Lung microvascular endothelial cell (primary cell): Measurements from ENCODE around the gene C1orf185. TPM values are rescaled to one million over a fixed set of nuclear protein-coding genes. Genes with fewer than 3 reads are reported as not detected.
"Not testable (repeated sequence)": the region's sequence is repeated elsewhere in the genome, so short reads cannot be mapped to it uniquely, and the experiment has no call there.

ENCODE experiments used
- DNase-seq, 2 donors: peaks; one replicate each; pipeline versions ENCODE4 v3.0.0 to v3.0.0-alpha.2; 2010; ENCODE audit warnings: low read depth in 2 of 2
- total RNA-seq: library from RNA; depleted of rRNA; stranded (reverse); fragments of >200 nt; gene quantifications from 2 replicates; pipeline ENCODE4 v1.2.1, GENCODE V29; 2014

C1orf185 gene
- total RNA-seq, 1 donor from 2014 or later = not detected

DNA sequence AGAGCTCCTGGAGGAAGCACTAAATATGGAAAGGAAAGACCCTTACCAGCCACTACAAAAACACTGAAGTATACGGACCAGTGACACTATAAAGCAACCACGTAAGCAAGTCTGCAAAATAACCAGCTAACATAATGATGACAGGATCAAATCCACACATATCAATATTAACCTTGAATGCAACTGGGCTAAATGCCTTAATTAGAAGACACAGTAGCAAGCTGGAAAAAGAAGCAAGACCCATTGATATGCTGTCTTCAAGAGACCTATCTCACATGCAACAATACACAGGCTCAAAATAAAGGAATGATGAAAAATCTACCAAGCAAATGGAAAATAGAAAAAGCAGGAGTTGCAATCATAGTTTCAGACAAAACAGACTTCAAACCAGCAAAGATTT is 31.0 kb downstream of the C1orf185 start:
- DNase-seq = no peak

- DNase-seq = not testable (repeated sequence)
Observed at GRCh38 chr1:51137696-51138095, 35.7 kb downstream of the C1orf185 start.

GRCh38 chr1:51139474-51139873 is 37.4 kb downstream of the C1orf185 start:
- peak in 1 of 2 donors; percentile 3 for DNase-seq

- no peak for DNase-seq
Observed at GRCh38 chr1:51147394-51147793, 45.4 kb downstream of the C1orf185 start.

GRCh38 chr1:51154776-51155175 is 52.7 kb downstream of the C1orf185 start:
- DNase-seq = no peak

GRCh38 chr1:51156752-51157151 is 54.7 kb downstream of the C1orf185 start:
- no peak for DNase-seq

DNA sequence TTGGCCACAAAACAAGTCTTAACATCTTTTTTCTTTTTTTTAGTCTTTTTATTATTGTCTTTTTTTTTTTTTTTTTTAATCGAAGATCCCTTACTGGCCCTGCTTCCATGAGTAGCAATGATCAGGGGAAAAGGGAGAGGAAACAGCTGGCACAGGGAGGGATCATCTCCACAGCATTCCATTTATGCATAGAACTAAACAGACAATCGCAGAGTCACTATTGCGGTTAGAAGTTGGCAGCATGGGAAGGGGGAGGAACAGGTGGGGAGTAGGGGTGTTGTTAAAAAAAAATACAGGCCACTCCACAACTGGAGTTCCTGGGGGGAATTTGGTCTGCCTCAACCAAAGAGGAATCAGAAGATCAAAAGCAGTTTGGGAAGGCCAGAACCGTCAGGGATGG is 55.4 kb downstream of the C1orf185 start:
- DNase-seq = peak in 1 of 2 donors; percentile 11

- DNase-seq = no peak
Observed at GRCh38 chr1:51158263-51158662, 56.2 kb downstream of the C1orf185 start.

DNA sequence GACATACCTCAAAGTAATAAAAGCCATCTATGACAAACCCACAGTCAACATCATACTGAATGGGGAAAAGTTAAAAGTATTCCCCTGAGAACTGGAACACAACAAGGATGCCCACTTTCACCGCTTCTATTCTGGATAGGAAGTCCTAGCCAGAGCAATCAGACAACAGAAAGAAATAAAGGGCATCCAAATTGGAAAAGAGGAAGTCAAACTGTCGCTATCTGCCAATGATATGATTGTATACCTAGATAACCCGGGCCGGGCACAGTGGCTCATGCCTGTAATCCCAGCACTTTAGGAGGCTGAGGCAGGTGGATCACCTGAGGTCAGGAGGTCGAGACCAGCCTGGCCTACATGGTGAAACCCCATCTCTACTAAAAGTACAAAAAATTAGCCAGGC is 60.5 kb downstream of the C1orf185 start:
- not testable (repeated sequence) for DNase-seq

- DNase-seq = no peak
Observed at GRCh38 chr1:51165540-51165939, 63.5 kb downstream of the C1orf185 start.

DNA sequence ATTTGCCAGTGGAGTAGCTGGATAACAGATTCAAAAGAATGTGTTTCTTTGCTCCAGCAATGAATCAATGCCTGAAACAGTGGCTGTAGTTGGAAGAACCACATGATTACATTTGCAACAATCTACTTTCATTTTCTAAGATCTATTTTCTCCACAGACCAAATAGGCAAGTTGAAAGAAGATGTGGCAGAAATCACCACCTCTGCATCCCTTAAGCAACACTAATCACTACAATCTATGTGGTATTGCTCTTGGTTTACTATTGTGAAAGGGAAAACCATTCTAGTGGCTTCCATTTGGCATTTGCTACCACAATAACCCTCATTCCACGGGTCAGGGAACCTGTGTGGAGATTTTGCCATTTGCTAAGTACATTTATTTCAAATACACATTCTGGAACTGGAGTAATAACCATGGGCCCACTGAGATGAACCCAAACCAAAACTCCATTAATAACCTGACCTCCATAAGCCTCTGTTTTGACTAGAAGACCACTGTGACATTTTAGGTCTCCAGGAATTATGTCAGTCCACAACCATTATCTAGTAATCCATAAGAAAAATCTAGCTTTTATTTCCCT is 66.3 kb downstream of the C1orf185 start:
- no peak for DNase-seq

DNA sequence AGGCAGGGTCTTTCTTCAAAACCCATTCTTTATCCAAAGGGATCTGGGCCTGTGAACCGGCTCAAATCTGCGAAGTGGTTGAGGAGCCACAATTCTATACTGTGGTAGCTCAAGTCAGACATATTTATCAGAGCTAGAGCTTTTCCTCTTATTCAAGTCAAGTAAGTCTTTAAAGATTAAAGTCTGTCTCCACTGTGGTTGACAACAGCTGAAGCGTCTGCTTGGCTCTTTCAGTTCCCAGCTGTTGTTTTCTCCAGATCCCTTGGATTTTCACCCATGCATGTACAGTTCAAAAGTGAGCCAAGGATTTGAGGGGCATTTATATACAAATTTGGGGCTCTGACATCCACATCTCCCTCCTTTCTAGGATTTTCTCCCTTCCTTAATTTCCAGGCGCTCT is 66.9 kb downstream of the C1orf185 start:
- DNase-seq = no peak

- DNase-seq = no peak
Observed at GRCh38 chr1:51170342-51170741, 68.3 kb downstream of the C1orf185 start.

DNA sequence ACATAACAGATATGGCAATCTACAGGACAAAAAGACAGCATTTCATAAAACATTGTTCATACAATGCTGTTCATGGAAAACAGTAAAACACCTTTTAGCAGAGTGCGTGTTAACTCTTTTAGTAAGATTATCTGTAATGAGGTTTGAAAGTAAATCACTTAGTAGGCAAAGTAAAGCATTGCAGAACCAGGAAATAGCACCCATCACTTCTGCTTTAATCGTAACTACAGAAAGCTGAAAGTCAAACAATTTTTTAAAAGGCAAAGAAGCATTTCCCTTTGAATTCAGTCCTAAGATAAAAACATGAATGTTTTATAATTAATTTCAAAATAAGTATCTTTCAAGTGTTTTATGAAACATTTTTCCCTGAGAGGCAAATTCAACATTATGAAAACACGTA is 70.8 kb downstream of the C1orf185 start:
- DNase-seq = no peak

- no peak for DNase-seq
Observed at GRCh38 chr1:51175278-51175677, 73.2 kb downstream of the C1orf185 start.

GRCh38 chr1:51177988-51178387 is 76.0 kb downstream of the C1orf185 start:
- DNase-seq = not testable (repeated sequence)

DNA sequence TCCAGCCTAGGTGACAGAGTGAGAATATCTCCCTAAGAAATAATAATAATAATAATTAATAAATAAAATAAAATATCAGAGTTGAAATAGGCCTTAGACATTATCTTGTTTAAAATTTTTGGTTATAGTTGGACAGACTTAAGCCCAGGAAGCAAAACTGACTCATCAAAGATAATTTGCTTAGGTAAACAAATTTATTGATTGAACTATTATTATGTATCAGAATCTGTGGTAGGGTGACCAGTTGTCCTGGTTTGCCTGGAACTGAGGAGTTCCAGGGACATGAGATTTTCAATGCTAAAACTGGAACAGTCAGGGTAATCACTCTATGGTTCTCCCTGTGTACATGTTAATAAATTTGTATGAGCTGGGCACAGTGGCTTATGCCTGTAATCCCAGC is 86.2 kb downstream of the C1orf185 start:
- no peak for DNase-seq

DNA sequence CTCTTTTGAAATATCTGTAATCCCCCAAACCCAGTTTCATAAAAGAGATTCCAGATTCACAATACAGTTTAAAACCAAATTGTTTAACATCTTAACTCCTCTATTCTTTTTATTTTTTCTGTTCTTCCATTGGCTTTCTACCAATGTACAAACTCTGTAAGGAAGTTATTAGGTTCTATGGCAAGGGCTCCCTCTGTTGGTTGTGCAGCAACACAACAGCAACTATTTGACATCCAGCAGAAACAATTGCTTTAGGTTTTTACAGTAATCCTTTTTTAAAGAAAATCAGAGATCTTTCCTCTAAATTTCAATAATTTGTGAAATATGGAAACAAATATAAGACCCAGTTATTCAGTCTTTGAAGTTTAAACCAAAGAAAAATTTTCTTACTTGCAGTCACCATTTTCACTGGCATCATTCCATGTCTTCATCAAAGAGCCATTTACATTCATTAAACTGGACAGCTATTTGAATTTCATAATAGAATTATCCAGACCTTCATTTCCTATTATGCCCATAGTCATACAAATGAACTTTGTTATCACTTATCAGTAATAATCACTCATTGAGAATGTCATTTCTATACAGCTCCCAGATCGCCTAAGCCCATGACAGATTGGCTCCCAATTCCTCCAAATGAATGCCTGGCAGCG is 87.5 kb downstream of the C1orf185 start:
- DNase-seq = peak; percentile 75 to 87

DNA sequence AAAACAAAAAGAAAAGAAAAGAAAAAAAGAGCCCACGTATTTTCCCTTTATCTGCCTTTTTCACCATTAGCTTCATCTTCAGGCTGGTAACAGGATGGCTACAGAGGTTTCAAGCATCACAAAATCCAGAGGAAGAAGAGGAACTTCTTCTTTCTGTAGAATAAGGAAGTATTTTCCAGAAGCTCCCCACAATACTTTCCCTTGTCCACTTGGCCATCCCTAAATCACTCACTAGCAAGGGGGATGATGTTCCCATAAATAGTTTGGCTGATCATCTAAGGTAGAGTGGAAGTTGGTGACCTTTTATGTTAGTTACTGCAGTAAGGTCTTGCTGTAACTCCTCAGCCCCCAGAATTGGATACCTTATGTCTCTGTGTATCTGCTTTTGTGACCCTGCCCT is 88.9 kb downstream of the C1orf185 start:
- DNase-seq = no peak

- DNase-seq = peak; percentile 50 to 71
Observed at GRCh38 chr1:51192213-51192843, 90.3 kb downstream of the C1orf185 start.

DNA sequence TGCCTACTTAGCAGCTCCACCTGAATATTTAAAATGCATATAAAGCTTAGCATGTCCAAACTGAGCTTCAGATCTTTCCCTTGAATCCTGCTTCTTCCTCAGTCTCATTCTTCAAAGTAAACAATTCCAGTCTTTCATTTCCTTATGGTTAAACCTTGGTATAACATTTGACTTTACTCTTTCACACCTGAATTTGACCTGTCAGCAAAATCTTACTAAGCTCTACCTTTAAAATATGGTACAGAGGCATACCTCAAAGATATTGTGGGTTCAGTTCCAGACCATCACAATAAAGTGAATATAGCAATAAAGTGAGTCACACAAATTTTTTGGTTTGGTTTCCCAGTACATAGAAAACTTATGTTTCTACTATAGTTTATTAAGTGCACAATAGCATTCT is 91.5 kb downstream of the C1orf185 start:
- DNase-seq = no peak
